Thyroid gland (tissue), 4 donors: ENCODE data around the gene SYNE3. TPM values are rescaled to one million over a fixed set of nuclear protein-coding genes. Genes with fewer than 3 reads are reported as not detected.

Source experiments
- DNase-seq, 2 donors: peaks; one replicate each; pipeline ENCODE4 v3.0.0-alpha.2; 2019
- H3K27ac ChIP-seq, 3 donors: fragments of 200-600 bp; sonication (generic); 1 replicate in 2 of 3; 2 replicates in 1 of 3; pipeline ENCODE4 v1.5.1; 2016 to 2019; ENCODE audit warnings: mild to moderate bottlenecking in 1 of 3, moderate library complexity in 1 of 3
- H3K27me3 ChIP-seq: fragments of 200-600 bp; sonication (generic); one replicate; pipeline ENCODE4 v1.5.1; 2019
- H3K36me3 ChIP-seq, 2 donors: fragments of 200-600 bp; sonication (generic); one replicate each; pipeline ENCODE4 v1.5.1; 2016 to 2019
- H3K4me1 ChIP-seq, 2 donors: fragments of 200-600 bp; sonication (generic); one replicate each; pipeline ENCODE4 v1.5.1; 2017 to 2019
- H3K4me3 ChIP-seq, 3 donors: fragments of 200-600 bp; sonication (generic); replicated peaks in 1 of 3; 1 replicate in 2 of 3; 2 replicates in 1 of 3; pipeline ENCODE4 v1.5.1; 2016; ENCODE audit warnings: mild to moderate bottlenecking in 1 of 3
- H3K9me3 ChIP-seq: fragments of 200-600 bp; sonication (generic); one replicate; pipeline ENCODE4 v1.5.1; 2017
- CTCF ChIP-seq, 6 experiments: fragments of 200-600 bp in 3 of 6; fragments of 450-650 bp in 3 of 6; sonication (generic) in 3 of 6; IDR thresholded peaks; one replicate each; pipeline ENCODE4 v1.5.1; 2016 to 2019; ENCODE audit warnings: antibody characterized with exemption in 6 of 6, mild to moderate bottlenecking in 2 of 6, inconsistent platforms in 1 of 6, moderate library complexity in 1 of 6
- POLR2A ChIP-seq, 2 donors: fragments of 450-650 bp; IDR thresholded peaks; one replicate each; pipeline ENCODE4 v1.6.1; 2017; ENCODE audit warnings: antibody characterized with exemption in 2 of 2, mild to moderate bottlenecking in 2 of 2, moderate library complexity in 1 of 2
- whole genome bisulfite sequencing, 2 donors: methylation state at CpG; one replicate each; pipeline ENCODE4 v1.1.5; 2017; 5-methylcytosine and 5-hydroxymethylcytosine counted together
- intact Hi-C: fragments of 100-400 bp; cut with DNase I; formaldehyde crosslinking; loops from one replicate; pipeline ENCODE4 v1.15.1; 2023
- total RNA-seq, 4 donors: library from RNA; depleted of rRNA; stranded (reverse); fragments of >200 nt; gene quantifications; one replicate each; pipeline ENCODE4 v1.2.3, GENCODE V29; 2016

SYNE3 gene
- total RNA-seq, 4 donors from 2014 or later: 9.7 to 21.9 (median 17.6) TPM

- intact Hi-C loops: no loop called here
- Histone ChIP-seq H3K4me3 (no peak overlapping the region), H3K9me3 (no peaks in the 10 kb centered on the region), H3K27me3 (no peaks in the 10 kb centered on the region), H3K4me1 (no peaks in the 10 kb centered on the region), H3K36me3 (peaks cover 5 to 8% of the 10 kb centered on the region in 2 donors), H3K27ac (no peak overlapping the region)
- DNase-seq: no peak
- TF ChIP-seq POLR2A (IDR thresholded peaks at IDR 0.05) (no peak), CTCF (IDR thresholded peaks at IDR 0.05) (no peak)
- 84 to 90% methylated on average over 4 to 5 of the region's 5 CpGs for WGBS, 2 donors
Measured at GRCh38 chr14:95547272-95547625, 30.8 kb upstream of the SYNE3 start.

- Histone ChIP-seq H3K4me1 (no peaks in the 10 kb centered on the region), H3K4me3 (no peak overlapping the region), H3K36me3 (peaks cover 5 to 8% of the 10 kb centered on the region in 2 donors), H3K9me3 (no peaks in the 10 kb centered on the region), H3K27me3 (no peaks in the 10 kb centered on the region), H3K27ac (no peak overlapping the region)
- no peak for DNase-seq
- no peak for TF ChIP-seq POLR2A (IDR thresholded peaks at IDR 0.05)
- TF ChIP-seq CTCF (IDR thresholded peaks at IDR 0.05): no peak
- intact Hi-C loops: no loop called here
- WGBS, 2 donors: 89% methylated on average over 5 of the region's 5 CpGs
Measured at GRCh38 chr14:95545515-95546168, 29.2 kb upstream of the SYNE3 start.

- H3K27ac ChIP-seq: no peak overlapping the region
- TF ChIP-seq CTCF (IDR thresholded peaks at IDR 0.05) (no peak), POLR2A (IDR thresholded peaks at IDR 0.05) (no peak)
- no peak for DNase-seq
- no peak overlapping the region for H3K4me3 ChIP-seq
- no peaks in the 10 kb centered on the region for H3K4me1 ChIP-seq
- intact Hi-C loops: no loop called here
- 86% methylated on average over 8 of the region's 8 CpGs for WGBS, 2 donors
- H3K9me3 ChIP-seq: no peaks in the 10 kb centered on the region
- H3K27me3 ChIP-seq: no peaks in the 10 kb centered on the region
- peaks cover 5 to 8% of the 10 kb centered on the region in 2 donors for H3K36me3 ChIP-seq
Measured at GRCh38 chr14:95544588-95544987, 28.1 kb upstream of the SYNE3 start.

GRCh38 chr14:95543021-95543420, 26.6 kb upstream of the SYNE3 start:
- no peak for DNase-seq
- WGBS, 2 donors: 92 to 97% methylated on average over 5 of the region's 5 CpGs
- TF ChIP-seq POLR2A (IDR thresholded peaks at IDR 0.05) (no peak), CTCF (IDR thresholded peaks at IDR 0.05) (no peak)
- intact Hi-C loops: no loop called here
- H3K4me1 ChIP-seq: no peaks in the 10 kb centered on the region
- no peak overlapping the region for H3K4me3 ChIP-seq
- H3K27ac ChIP-seq: no peak overlapping the region
- peaks cover 5 to 8% of the 10 kb centered on the region in 2 donors for H3K36me3 ChIP-seq
- H3K9me3 ChIP-seq: no peaks in the 10 kb centered on the region
- H3K27me3 ChIP-seq: no peaks in the 10 kb centered on the region

- Histone ChIP-seq H3K36me3 (peaks cover 5 to 8% of the 10 kb centered on the region in 2 donors), H3K4me3 (no peak overlapping the region), H3K27me3 (no peaks in the 10 kb centered on the region), H3K4me1 (peaks cover 0 to 6% of the 10 kb centered on the region in 2 donors), H3K27ac (no peak overlapping the region), H3K9me3 (no peaks in the 10 kb centered on the region)
- 90% methylated on average over 8 of the region's 8 CpGs for WGBS, 2 donors
- intact Hi-C loops: no loop called here
- no peak for DNase-seq
- TF ChIP-seq CTCF (IDR thresholded peaks at IDR 0.05) (no peak), POLR2A (IDR thresholded peaks at IDR 0.05) (no peak)
Measured at GRCh38 chr14:95541932-95542930, 25.8 kb upstream of the SYNE3 start.
